Measurements from ENCODE around the gene GID8. TPM values are rescaled to one million over a fixed set of nuclear protein-coding genes. Genes with fewer than 3 reads are reported as not detected.

GID8 gene
- total RNA-seq, 1 donor = 34.4 TPM

DNA sequence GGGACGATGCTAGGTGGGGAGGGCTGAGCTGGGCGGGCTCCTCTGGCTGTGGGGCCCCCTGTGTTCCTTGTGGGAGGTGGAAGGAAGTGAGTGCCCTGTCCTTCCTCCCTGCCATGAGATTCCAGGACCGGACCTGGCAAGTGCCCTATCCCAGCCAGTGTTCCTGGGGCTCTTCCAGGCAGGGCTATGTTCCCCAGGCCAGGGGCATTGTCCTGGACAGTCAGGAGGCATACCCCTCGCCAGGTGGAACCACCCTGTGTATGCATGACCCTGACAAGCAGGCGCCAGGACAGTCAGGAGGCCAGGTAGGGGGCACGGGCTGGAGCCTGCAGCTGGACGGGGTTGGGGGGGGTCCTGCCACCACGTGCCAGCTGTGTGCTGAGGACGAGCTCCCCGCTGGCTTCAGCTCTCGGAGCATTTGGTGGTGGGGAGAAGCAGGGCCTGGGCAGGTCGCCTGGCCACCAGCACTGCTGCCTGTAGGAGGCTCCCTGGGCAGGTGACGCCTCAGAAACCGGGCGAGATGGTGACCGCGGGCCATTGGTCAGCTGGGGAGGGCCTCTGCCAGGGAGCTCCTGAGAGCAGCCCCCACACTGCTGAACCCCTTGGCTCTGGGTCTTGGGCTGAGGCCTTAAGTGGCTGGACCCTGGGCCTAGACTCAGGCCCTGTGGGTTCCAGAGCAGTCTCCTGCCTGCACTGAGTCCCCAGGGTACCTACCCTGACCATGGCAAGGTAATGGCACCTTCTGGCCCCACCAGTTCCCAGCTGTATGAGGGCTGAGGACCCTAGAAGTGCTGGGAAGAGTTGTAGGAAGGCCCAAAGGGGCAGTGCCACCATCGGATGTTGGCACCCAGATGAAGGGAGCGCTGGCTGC lies 15.3 kb downstream of the GID8 start:
- H3K27me3 ChIP-seq (ENCODE audit: insufficient read depth, low read length) = no peaks in the 10 kb centered on the region
- H3K4me1 ChIP-seq (ENCODE audit: insufficient read depth, low read length) = peaks cover 21% of the 10 kb centered on the region
- H3K4me2 ChIP-seq (ENCODE audit: insufficient read depth, low read length) = peak overlapping the region; percentile 93
- H3K4me3 ChIP-seq (ENCODE audit: insufficient read depth, low read length) = peak overlapping the region; percentile 78
- peak; percentile 94 for DNase-seq (ENCODE audit: insufficient read length, low spot score, missing footprints)
- peaks cover 35% of the 10 kb centered on the region for H4K20me1 ChIP-seq (ENCODE audit: insufficient read depth, low read length)
- no peaks in the 10 kb centered on the region for H3K9me3 ChIP-seq (ENCODE audit: low read depth, low read length)
- H2AFZ ChIP-seq (ENCODE audit: low read length) = peak overlapping the region; percentile 45
- TF ChIP-seq, protein P1, sequence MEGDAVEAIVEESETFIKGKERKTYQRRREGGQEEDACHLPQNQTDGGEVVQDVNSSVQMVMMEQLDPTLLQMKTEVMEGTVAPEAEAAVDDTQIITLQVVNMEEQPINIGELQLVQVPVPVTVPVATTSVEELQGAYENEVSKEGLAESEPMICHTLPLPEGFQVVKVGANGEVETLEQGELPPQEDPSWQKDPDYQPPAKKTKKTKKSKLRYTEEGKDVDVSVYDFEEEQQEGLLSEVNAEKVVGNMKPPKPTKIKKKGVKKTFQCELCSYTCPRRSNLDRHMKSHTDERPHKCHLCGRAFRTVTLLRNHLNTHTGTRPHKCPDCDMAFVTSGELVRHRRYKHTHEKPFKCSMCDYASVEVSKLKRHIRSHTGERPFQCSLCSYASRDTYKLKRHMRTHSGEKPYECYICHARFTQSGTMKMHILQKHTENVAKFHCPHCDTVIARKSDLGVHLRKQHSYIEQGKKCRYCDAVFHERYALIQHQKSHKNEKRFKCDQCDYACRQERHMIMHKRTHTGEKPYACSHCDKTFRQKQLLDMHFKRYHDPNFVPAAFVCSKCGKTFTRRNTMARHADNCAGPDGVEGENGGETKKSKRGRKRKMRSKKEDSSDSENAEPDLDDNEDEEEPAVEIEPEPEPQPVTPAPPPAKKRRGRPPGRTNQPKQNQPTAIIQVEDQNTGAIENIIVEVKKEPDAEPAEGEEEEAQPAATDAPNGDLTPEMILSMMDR (IDR thresholded peaks at IDR 0.05; ENCODE audit: extremely low read depth, low read depth, low read length) = no peak
- H3K79me2 ChIP-seq (ENCODE audit: insufficient read depth, low read length) = peaks cover 57% of the 10 kb centered on the region
- peak overlapping the region; percentile 86 for H3K27ac ChIP-seq (ENCODE audit: low read depth, low read length)
- H3K36me3 ChIP-seq (ENCODE audit: insufficient read depth, low read length) = peaks cover 43% of the 10 kb centered on the region

DNA sequence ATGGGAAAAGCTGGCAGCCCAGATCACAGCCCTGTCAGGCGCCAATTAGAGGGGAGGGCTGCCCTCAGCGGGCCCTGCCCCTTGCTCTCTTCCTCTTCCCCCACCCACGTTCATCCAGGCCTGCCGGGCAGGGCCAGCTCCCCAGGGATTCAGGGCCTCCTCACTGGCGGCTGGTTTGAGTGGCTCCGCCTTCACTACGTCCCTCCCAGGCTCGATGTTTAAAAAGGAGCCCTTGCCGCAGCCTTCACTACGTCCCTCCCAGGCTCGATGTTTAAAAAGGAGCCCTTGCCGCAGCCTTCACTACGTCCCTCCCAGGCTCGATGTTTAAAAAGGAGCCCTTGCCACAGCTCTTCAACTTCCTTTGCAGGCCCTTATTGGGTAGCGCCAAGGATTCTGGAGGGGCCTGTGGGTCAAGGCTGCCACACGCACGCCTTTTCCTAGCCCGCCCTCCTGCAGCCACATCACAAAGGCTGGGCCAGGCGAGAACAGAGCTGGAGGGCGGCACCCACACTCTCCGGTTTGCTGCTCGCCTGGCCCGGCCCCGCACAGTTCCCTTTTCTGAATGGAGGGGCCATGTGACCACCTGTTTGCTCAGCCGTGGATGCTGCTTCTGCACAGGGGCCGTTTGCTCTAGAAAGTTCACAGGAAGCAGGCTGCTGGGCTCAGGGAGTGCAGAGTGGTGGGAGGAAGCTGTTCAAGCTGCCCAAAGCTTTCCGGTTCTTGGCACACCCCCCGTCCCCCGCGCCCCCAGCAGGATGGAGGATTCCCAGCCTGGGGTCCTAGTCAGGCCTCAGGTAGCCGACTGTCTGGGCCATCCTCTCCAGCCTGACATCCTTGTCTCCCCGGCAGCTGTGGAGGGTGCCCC lies 16.1 kb downstream of the GID8 start:
- TF ChIP-seq, protein P1 (IDR thresholded peaks at IDR 0.05; ENCODE audit: extremely low read depth, low read depth, low read length) = no peak
- Histone ChIP-seq H3K27ac (ENCODE audit: low read depth, low read length) (peak overlapping the region; percentile 86), H3K4me1 (ENCODE audit: insufficient read depth, low read length) (peaks cover 21% of the 10 kb centered on the region), H3K4me3 (ENCODE audit: insufficient read depth, low read length) (peak overlapping the region; percentile 78), H3K79me2 (ENCODE audit: insufficient read depth, low read length) (peaks cover 56% of the 10 kb centered on the region), H3K27me3 (ENCODE audit: insufficient read depth, low read length) (no peaks in the 10 kb centered on the region), H3K9me3 (ENCODE audit: low read depth, low read length) (no peaks in the 10 kb centered on the region), H4K20me1 (ENCODE audit: insufficient read depth, low read length) (peaks cover 41% of the 10 kb centered on the region), H3K4me2 (ENCODE audit: insufficient read depth, low read length) (peak overlapping the region; percentile 93), H2AFZ (ENCODE audit: low read length) (peak overlapping the region; percentile 45), H3K36me3 (ENCODE audit: insufficient read depth, low read length) (peaks cover 37% of the 10 kb centered on the region)
- DNase-seq (ENCODE audit: insufficient read length, low spot score, missing footprints) = peak; percentile 97

DNA sequence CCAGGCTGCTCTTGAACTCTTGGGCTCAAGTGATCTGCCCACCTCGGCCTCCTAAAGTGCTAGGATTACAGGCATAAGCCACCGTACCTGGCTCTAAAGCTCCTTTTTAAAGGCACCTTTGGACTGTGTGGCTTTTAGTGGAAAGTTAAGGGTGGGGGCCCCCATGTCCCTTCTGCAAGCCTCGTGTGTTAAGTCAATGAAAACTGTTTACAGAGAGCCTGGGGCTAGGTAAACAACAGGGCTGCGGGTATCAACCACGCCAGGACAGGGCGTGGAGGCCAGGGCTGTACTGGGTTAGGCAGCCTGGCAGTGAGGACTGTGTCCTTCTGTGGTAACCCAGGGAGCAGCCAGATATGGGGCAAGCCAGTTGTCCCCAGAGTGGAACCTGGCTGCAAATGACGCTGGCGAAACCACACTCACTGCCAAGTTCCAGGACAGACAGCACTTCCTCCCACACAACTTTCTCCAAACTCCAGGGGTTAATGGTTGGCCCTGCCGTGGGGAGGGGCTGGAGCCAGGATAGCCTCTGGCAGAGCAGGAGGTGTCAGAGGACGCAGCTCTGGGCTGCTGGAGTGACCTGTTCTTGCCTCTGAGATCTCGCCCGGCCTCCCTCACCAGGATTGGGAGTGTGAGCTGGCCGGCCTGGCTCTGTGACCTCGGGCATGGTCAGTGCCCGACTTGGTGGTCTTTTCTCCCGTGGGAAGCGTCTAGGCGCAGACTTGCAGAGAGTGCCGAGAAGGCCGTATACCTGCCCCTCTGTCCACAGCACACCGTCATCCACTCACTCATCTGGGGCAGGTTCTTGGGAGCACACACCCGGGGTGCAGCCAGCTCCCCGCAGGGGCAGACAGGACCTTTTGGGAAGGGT lies 17.8 kb downstream of the GID8 start:
- peaks cover 33% of the 10 kb centered on the region for H3K36me3 ChIP-seq (ENCODE audit: insufficient read depth, low read length)
- peak; percentile 85 for DNase-seq (ENCODE audit: insufficient read length, low spot score, missing footprints)
- H3K4me3 ChIP-seq (ENCODE audit: insufficient read depth, low read length) = no peak overlapping the region
- H3K4me1 ChIP-seq (ENCODE audit: insufficient read depth, low read length) = peaks cover 21% of the 10 kb centered on the region
- H3K9me3 ChIP-seq (ENCODE audit: low read depth, low read length) = no peaks in the 10 kb centered on the region
- H3K4me2 ChIP-seq (ENCODE audit: insufficient read depth, low read length) = no peak overlapping the region
- H3K79me2 ChIP-seq (ENCODE audit: insufficient read depth, low read length) = peaks cover 55% of the 10 kb centered on the region
- H3K27ac ChIP-seq (ENCODE audit: low read depth, low read length) = no peak overlapping the region
- H3K27me3 ChIP-seq (ENCODE audit: insufficient read depth, low read length) = no peaks in the 10 kb centered on the region
- TF ChIP-seq, protein P1 (IDR thresholded peaks at IDR 0.05; ENCODE audit: extremely low read depth, low read depth, low read length) = no peak
- H2AFZ ChIP-seq (ENCODE audit: low read length) = no peak overlapping the region
- H4K20me1 ChIP-seq (ENCODE audit: insufficient read depth, low read length) = peaks cover 48% of the 10 kb centered on the region

All from osteoblast (primary cell).